ENCODE data around the gene GABBR2.
"Not testable (repeated sequence)": the region's sequence is repeated elsewhere in the genome, so short reads cannot be mapped to it uniquely, and the experiment has no call there.

GABBR2 gene

DNA sequence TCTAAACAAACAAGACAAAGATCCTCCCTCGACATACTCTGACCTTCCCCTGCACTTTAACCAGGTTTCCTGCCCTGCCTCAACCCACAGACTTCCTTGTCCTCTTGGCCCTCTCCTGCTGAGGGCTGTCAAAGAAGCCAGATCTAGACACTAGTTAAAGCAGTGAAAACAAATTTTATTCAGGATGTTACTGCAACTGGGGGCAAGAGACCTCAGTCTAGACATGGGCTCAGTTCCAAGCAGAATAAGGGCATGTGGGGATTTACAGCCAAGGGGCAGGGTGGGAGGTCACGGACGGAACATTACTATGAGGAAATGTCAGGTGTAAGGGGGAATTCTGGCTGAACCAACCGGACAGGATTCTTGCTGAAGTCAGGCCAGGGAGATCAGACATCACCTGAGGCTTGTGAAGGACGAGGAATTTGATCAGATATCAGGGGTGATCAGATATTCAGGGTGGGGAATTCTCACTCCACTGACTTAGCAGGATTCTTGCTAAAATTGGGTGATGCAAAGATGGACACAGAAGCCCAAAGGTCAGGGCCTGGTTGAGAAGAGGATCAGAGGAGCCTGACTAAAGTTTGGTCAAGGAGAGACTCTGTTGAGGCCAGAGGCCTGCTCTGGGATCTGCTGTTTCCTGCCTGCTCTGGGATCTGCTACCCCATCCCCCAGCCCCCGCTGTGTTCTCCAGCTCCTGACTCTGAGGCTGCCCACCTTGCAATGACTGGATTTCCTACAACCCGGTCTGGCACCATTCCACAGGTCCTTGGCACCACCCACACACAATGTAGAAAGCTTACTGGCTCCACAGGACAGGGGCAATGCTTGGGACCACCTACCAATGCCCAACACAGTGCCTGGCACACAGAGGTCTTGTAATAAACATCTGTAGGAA, 21.5 kb downstream of the GABBR2 start:
- DNase-seq (ENCODE audit: low read depth): no peak

DNA sequence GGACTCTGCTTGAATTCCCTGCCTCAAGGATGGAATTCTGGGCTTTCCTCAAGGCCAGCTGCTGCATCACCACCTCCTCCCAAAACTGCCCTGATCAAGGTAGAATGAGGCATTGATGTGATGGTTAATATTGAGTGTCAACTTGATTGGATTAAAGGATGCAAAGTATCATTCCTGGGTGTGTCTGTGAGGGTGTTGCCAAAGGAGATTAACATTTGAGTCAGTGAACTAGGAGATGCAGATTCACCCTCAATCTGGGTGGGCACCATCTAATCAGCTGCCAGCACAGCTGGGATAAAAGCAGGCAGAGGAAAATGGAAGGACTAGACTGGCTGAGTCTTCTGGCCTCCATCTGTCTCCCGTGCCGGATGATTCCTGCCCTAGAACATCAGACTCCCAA, 23.9 kb downstream of the GABBR2 start:
- not testable (repeated sequence) for DNase-seq (ENCODE audit: low read depth)

DNA sequence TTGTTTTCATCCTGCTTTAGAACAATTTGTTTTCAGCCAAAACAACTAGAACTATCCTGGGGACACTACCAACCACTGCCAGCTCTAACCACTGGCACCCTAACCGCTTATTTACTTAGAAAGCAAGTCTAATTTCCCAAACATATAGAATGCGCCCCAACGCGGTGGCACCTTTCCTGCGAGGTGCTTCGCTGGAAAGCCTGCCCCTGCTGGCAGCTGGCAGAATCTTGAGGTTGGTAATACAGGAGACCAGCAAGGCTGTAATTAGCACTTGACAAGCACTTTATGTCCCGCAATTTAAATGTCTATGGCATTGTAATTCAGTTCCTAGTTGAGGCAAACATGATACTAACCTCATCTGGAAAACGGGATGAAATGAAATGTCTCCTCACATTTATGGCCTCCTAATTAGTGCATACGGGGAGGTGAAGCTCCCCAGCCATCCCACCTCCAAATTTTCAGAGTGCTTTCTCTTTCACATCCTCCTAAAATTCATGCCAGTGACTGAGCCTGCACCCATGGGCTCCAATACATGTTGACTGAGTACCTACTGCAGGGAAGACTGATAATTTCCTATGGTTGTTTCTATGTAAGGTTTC, 30.4 kb downstream of the GABBR2 start:
- peak; percentile 4 for DNase-seq (ENCODE audit: low read depth)

DNA sequence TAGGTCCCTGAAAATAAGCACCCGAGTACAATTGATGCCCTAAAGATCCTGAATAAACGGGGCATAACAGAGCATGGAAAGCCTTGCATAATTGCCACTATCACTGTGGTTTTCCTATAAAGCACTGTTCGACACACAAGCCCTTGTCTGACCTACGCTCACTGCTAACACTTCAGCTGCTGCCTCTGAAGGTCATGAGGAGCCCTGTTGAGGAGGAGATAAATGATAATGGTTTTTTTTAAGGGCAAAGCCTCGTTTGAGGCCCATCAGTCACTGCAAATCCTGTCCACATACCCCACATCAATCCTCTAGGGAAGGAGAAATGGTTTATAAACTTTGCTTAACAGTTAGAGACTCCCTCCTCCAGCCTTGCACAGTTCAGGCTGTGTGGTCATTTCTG, 35.1 kb downstream of the GABBR2 start:
- no peak for DNase-seq (ENCODE audit: low read depth)

DNA sequence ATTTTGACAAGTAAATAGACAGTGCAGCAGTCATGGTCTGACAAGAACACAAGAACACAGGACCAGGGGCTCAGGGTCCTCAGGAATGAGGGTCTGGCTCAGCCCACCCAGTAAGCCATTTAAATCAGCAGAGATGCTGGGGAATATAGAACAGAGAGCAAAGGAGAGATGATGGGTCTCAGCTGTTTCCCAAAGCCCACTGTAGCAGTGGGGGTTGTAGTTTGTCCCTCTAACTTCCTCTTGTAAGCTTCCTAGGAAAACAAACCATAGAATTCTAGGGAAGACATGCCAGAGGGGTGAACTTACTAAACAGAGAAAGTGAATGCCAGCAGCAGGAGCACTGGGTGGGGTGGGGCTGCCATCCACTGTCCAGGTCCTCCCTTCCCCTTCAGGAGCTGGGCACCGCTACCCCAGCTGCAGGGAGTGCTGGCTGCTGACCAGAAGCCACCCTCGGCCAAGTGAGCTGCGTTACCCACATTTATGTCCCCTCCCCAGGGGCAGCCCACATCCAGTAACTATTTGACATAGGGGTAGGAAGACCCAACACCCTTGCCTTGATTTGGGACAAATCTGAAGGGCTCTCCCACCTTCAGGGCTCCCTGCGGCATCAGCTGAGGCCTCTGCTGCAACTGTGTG, 41.6 kb downstream of the GABBR2 start:
- no peak for DNase-seq (ENCODE audit: low read depth)

DNA sequence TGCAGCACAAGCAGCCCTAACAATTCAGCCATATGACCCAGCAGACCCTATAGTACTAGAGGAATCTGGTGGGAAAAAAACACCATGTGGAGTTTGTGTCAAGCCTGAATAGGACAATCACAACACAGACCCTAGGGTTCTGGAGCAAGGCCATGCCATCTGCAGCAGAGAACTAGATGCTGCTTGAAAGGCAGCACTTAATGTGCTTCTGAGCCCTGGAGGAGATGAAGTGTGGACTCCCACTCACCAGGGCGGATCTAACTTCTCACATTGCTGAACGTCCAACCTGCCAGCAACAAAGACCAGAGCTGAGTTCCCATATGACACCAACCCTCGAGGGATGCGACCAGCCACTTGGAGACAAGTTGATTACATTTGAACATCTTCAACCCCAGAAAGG, 43.2 kb downstream of the GABBR2 start:
- no peak for DNase-seq (ENCODE audit: low read depth)

DNA sequence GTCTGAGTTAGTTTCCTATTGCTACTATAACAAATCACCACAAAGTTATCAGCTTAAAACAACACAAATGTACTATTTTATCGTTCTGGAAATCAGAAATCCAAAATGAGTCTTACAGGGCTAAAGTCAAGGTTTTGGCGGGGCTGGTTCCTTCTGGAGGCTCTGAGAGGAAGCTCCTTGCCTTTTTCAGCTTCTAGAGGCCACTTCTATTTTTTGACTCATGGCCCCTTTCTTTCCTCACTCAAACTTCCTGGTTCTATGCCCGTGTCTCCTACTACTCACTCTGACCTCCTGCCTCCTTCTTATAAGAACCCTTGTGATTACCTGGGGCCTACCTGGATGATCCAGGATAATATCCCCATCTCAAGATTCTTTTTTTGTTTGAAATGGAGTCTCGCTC, 48.2 kb downstream of the GABBR2 start:
- no peak for DNase-seq (ENCODE audit: low read depth)

DNA sequence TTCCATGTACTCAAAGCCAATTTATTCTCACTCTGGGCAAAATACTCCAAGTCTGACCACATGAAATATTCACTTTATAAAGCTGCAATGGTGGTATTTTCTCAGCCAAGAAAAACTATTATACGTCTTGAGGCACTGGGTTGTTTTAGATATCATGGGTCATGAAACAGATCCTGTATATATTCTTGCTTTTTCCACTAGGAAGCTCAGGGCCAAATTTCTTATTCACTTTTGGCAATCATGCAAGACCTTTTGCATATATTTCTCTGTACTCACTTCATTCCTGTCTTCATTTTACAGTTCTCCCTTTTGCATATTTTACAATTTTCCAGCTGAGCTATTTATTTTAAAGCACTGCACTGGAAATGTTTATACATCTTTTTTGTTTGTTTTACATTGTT, 49.8 kb downstream of the GABBR2 start:
- DNase-seq (ENCODE audit: low read depth): no peak

DNA sequence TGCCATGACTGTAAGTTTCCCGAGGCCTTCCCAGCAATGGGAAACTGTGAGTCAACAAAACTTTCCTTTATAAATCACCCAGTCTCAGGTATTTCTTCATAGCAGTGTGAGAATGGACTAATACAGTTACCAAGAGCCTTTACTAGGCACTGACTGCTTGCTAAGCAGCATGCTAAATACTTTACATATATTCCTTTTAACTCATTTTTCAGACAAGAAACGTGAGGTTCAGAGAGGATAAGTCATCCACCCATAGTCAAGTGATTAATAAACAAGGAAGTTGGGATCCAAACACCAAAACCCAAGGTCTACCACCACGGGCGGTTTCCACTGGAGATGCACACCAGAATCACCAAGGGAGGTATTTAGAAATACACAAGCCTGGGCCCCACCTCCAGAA, 50.8 kb downstream of the GABBR2 start:
- DNase-seq (ENCODE audit: low read depth): peak; percentile 80

DNA sequence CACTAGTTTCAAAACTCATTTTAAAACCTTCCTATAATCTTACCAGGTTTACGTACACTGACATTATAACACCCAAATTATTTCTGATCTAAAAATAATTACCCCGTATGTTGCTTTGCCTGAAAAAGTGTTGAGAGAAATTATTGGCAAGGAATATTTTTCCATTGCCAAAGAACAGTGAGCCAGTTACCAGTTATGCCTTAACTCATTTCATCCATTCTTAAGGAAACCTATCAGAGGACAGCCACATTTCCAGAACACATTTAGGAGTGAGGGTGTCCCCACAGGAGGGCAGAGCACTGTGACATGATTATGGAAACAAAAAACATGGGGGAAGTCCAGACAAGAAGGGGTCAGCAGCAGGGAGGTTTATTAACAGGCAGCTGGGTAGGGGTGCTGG, 52.2 kb downstream of the GABBR2 start:
- DNase-seq (ENCODE audit: low read depth): no peak

DNA sequence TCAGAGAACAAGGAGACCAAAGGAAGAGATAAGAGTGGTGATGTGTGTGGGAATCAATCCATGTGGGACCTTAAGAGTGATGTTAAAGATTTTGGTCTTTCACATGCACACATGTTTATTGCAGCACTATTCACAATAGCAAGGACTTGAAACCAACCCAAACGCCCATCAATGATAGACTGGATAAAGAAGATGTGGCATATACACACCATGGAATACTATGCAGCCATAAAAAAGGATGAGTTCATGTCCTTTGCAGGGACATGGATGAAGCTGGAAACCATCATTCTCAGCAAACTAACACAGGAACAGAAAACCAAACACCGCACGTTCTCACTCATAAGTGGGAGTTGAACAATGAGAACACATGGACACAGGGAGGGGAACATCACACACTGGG, 53.3 kb downstream of the GABBR2 start:
- not testable (repeated sequence) for DNase-seq (ENCODE audit: low read depth)

DNA sequence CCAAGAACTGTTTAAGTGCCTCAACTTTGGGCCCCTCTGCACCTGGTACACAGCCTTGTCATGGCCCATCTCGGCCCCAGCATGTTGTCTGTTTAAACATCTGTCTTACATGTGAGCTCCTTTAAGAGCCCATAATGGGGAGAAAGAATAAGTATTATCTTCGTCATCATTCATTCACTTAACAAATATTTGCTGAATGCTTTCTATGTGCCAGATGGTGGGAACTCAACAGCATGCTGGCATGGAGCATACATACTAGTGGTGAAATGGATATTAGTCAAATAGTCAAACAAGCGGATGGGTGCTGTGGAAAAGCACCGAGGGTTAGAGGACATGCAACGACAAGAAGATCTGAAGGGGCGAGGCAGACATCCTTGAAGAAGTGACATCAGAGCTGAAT, 54.5 kb downstream of the GABBR2 start:
- no peak for DNase-seq (ENCODE audit: low read depth)

DNA sequence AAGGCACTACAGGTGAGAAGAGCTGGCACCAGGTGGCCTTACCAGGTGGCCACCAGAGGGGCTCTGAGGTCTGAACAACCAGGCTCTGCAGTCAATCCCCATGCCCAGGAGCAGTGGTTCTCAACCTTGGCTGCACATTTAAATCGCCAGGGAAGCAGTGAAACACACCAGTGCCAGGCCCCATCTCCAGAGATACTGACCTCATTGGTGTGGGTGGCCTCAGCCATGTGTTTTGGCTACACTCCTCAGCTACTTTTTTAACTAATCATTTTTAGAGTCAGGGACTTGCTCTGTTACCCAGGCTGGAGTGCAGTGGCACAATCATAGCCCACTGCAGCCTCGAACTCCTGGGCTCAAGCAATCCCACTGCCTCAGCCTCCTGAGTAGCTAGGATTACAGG, 56.0 kb downstream of the GABBR2 start:
- no peak for DNase-seq (ENCODE audit: low read depth)

DNA sequence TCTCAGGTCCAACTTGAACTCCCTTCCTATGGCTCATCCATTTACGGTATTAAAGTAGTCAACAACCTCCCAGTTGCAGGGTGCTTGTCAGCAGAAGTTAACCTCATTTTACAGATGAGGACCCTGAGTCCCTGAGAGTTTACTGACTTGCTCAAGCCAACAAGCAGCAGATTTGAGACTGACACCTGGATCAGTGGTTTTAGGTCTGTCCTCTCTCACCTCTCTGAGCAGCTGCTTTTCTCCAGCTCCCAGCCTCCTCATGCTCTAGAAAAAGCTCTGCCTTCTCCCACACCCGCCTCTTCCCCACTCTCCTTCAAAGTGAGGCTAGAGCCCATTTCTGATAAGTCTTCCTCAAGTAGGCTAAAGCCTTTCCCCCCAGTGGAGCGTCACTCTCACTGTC, 56.4 kb downstream of the GABBR2 start:
- no peak for DNase-seq (ENCODE audit: low read depth)

DNA sequence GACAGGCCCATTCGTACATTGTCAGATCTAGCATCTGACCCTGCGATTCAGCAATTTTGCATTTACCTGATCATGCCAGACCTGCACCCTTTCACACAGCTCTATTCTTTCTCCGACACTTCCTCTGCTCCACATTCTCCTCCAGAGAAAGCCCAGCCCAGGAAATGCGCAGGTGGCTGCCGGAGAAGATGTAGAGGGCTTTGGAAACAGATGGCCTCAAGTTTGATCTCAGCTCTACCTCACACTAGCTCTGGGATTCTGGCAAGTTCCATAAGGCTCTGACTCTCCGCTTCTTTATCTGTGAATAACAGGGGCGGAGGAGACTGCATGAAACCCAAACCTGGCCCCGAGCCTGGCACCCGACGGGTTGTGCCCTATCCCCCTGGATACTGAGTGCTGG, 61.5 kb downstream of the GABBR2 start:
- DNase-seq (ENCODE audit: low read depth): no peak

DNA sequence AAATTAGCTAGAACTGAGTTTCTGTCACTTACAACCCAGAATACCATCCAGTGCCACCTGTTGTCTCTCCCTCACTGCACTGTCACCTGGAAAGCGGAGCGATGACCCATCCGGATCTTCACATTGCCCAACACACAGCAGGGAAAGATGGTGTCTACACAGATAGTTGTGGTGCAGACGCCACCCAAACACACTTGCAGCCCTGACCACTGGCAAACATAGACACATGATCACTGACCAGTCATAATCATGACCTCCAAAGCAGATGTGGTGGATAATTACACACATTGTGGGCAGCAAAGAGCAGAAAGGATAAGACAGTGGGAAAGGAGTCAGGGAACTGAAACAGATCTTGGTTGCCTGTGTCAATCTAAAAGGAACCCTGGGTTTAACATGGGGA, 64.7 kb downstream of the GABBR2 start:
- peak; percentile 29 for DNase-seq (ENCODE audit: low read depth)

DNA sequence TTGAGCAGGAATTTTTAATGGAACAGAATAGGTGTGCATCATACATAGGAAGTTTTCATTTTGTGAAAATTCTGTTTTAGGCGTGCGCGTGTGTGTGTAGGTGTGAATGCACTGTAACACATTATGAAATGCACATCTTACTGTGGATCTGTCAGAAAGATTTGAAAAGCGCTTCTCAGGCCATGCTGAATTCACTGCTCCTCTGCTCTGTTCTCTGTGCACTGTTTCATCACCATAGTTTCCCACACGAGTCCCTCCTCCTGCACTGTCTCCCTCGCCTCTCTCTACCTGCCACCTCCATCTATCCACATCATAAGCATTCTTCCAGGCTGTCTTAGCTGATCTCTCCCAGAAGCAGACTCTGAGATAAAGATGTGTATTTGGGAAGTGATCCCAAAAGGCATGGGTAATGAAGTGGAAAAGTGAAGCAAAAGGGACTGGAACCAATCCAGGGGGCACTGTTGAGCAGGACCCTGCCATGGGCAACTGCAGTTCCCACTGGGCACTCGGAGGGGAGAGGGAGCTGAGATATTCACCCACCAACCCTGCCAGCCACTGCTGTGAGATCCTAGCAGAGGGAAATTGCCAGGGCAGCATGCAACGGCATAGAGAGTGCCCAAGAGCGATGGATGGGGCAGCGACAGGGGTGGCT, 65.9 kb downstream of the GABBR2 start:
- DNase-seq (ENCODE audit: low read depth): no peak

DNA sequence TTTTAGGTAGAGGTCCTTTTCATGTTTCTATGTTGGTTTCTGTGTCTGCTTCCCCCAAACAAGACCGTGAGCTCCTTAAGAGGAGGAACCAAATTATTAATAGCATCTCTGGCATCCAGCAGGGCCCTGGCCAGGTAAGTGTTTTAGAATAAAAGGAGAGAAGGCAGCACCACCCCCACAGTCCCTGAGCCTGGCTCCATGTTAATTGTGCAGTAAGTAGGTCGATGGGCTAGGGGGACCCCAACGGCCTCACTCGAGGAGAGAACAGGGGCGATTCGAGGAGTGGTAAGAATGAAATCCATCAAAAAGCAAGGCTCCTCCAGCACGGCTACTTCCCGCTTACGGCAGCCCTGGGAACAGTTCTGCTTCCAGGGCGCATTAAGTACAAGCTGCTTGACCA, 67.0 kb downstream of the GABBR2 start:
- DNase-seq (ENCODE audit: low read depth): no peak

DNA sequence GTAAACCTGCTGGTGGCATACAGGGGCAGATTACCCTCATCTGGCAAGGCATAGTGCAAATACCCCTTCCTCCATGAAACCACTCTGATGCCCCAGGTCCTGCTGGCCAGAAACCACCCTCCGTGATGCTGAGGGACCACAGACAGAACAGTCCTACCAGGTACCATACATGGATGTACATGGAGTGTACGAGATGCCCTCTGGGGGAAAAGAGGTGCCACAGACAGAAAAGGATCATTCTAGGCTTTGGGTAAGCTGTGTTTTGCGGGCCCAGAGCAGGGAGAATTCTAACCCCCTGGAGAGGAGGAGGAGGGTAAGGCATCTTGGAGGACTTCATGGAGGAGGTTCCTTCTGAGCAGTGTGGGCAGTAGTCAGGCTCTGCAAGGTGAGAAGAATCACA, 68.3 kb downstream of the GABBR2 start:
- no peak for DNase-seq (ENCODE audit: low read depth)

DNA sequence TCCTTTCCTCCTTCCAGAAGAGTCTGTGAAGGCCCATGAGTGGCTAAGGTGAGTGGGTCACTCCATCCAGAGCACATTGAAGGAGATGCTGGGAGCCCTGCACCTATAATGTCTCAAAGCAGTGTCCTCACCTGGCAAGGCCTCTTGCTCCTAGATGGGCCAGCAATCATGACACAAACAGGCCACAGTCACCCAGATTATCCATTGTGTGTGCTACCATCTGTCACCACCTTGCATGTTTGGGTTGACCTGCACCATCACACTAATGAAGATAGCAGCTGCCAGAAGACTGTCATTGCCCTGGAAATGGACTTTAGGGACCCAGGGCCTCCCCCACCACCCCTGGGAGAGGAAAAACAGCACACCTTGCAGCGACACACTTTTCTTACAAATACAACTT, 69.6 kb downstream of the GABBR2 start:
- DNase-seq (ENCODE audit: low read depth): no peak

DNA sequence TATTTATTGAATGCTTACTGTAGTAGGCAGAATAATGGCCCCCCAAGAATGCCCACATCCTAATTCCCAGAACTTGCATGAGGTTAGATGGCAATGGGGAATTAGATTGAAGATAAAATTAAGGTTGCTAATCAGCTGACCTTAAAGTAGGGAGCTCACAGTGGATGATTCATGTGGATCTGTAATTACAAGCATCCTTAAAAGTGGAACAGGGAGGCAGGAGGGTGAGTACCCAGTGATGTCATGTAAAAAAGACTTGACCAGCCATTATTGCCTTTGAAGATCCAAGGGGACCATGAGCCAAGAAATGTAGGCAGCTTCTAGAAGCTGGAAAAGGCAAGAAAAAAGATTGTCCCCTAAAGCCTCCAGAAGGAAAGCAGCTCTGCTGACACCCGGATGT, 71.4 kb downstream of the GABBR2 start:
- no peak for DNase-seq (ENCODE audit: low read depth)

DNA sequence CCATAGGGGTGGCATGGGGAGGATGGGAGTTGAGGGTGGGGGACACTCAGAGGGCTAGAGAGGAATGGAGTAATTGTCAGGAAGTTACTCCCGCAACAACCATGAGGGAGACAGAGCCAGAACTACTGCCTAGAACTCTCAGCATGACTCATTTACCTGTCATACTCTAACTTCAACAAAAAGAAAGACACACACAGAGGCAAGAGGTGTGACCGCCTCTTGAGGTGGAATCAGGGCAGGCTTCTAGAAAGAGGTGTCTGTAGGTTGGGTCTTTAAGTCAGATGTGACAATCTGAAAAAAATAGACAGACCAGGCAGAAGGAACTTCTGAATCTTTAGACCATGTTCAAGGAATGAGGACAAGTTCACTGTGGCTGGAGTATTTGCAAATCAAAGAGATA, 73.4 kb downstream of the GABBR2 start:
- DNase-seq (ENCODE audit: low read depth): peak; percentile 23
